ENCODE measurements around the gene WNT7A.

WNT7A gene

GRCh38 chr3:13891017-13891392, 11.1 kb upstream of the WNT7A start:
- no peak overlapping the region for H3K4me3 ChIP-seq (replicated peaks in 1 of 2; ENCODE audit: low read depth in 2 of 2, low read length in 2 of 2)
- DNase-seq (ENCODE audit: low read depth in 2 of 2) = no peak
- TF ChIP-seq, protein P1, sequence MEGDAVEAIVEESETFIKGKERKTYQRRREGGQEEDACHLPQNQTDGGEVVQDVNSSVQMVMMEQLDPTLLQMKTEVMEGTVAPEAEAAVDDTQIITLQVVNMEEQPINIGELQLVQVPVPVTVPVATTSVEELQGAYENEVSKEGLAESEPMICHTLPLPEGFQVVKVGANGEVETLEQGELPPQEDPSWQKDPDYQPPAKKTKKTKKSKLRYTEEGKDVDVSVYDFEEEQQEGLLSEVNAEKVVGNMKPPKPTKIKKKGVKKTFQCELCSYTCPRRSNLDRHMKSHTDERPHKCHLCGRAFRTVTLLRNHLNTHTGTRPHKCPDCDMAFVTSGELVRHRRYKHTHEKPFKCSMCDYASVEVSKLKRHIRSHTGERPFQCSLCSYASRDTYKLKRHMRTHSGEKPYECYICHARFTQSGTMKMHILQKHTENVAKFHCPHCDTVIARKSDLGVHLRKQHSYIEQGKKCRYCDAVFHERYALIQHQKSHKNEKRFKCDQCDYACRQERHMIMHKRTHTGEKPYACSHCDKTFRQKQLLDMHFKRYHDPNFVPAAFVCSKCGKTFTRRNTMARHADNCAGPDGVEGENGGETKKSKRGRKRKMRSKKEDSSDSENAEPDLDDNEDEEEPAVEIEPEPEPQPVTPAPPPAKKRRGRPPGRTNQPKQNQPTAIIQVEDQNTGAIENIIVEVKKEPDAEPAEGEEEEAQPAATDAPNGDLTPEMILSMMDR (IDR thresholded peaks at IDR 0.05; ENCODE audit: low read depth, low read length) = no peak

GRCh38 chr3:13890377-13891016, 10.6 kb upstream of the WNT7A start:
- H3K4me3 ChIP-seq (replicated peaks in 1 of 2; ENCODE audit: low read depth in 2 of 2, low read length in 2 of 2) = no peak overlapping the region
- TF ChIP-seq, protein P1 (IDR thresholded peaks at IDR 0.05; ENCODE audit: low read depth, low read length) = no peak
- DNase-seq (ENCODE audit: low read depth in 2 of 2) = no peak

GRCh38 chr3:13888576-13888975, 8.7 kb upstream of the WNT7A start:
- TF ChIP-seq, protein P1 (IDR thresholded peaks at IDR 0.05; ENCODE audit: low read depth, low read length) = no peak
- no peak overlapping the region for H3K4me3 ChIP-seq (replicated peaks in 1 of 2; ENCODE audit: low read depth in 2 of 2, low read length in 2 of 2)
- no peak for DNase-seq (ENCODE audit: low read depth in 2 of 2)

DNA sequence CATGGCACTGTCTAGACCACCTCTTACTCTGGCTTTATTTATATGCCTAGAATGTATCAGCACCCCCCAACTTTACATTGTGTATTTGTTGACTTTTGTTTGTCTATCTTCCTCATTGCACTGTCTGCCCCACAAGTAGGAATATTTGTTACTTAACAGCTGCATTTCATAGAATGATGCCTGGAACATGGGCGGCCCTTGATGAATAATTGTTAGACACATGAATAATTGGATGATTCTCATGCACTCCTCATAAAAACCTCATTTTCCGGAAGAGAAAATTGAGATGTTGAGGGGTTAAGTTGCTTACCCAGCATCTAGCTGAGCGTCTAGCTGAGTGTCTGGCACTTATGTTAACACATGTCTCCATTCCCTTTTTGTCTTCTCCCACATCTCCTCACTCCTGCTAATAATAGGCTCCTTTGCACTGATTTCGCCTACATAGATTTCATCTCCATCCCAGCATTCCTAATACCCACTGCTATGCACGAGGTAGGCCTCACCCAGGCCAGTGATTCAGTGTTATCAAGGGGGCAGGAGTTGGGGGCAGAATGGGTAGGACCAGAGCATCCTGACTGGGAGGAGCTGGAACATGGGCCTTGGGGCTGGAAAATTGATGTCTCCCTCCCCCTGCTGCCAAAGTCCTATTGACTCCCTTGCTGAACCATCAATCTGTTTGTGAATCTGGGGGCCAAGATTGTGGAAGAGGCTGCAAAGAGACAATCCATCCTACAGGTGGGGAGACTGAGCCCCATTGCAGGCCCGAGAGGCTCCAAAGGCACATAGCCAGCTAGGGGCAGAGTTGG, 7.8 kb upstream of the WNT7A start:
- TF ChIP-seq, protein P1 (IDR thresholded peaks at IDR 0.05; ENCODE audit: low read depth, low read length) = no peak
- DNase-seq (ENCODE audit: low read depth in 2 of 2) = no peak
- H3K4me3 ChIP-seq (replicated peaks in 1 of 2; ENCODE audit: low read depth in 2 of 2, low read length in 2 of 2) = no peak overlapping the region

DNA sequence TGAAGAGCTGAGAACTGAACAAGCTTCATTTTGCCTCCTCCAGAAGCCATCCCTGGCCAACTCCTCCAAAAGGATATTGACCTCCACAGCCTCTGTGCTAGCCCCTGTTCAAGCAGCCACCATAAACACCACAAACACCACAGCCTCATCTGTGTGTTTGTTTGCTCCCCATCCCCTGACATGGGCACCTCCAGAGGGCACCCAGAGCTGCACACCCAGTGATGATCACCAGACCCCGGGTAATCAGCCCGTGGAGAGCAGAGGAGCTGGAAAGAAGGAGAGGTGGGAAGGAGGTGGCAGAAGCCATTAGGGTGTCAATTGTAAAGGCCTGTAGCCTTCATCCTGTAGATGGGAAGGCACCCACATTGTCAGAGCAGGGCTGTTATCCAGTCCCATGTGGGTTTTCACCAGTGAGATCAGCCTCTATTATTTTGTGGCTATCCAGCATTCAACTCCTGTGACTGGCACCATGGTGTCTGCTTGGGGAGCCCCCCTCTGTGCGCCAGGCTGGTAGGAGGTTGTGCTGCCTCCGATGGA, 6.8 kb upstream of the WNT7A start:
- TF ChIP-seq, protein P1 (IDR thresholded peaks at IDR 0.05; ENCODE audit: low read depth, low read length) = no peak
- H3K4me3 ChIP-seq (replicated peaks in 1 of 2; ENCODE audit: low read depth in 2 of 2, low read length in 2 of 2) = no peak overlapping the region
- DNase-seq (ENCODE audit: low read depth in 2 of 2) = no peak

- DNase-seq (ENCODE audit: low read depth in 2 of 2) = no peak
- TF ChIP-seq, protein P1 (IDR thresholded peaks at IDR 0.05; ENCODE audit: low read depth, low read length) = no peak
- no peak overlapping the region for H3K4me3 ChIP-seq (replicated peaks in 1 of 2; ENCODE audit: low read depth in 2 of 2, low read length in 2 of 2)
These were observed 5.8 kb upstream of the WNT7A start for GRCh38 chr3:13885704-13886010.

All from cardiac fibroblast (primary cell).